Esophagus muscularis mucosa (tissue), 4 donors: ENCODE data around the gene SPAST.

Experiments used
- CTCF ChIP-seq, 3 experiments: fragments of 200-600 bp in 2 of 3; fragments of 450-650 bp in 1 of 3; sonication (generic) in 2 of 3; IDR thresholded peaks; one replicate each; pipeline ENCODE4 v1.5.1; 2017 to 2019; ENCODE audit warnings: antibody characterized with exemption in 3 of 3, mild to moderate bottlenecking in 2 of 3, moderate library complexity in 1 of 3
- EP300 ChIP-seq: sonication (generic); formaldehyde crosslinking; IDR thresholded peaks from one replicate; pipeline ENCODE4 v1.6.1; 2017; ENCODE audit warnings: antibody characterized with exemption
- POLR2A ChIP-seq: fragments of 450-650 bp; IDR thresholded peaks from one replicate; pipeline ENCODE4 v1.6.1; 2017; ENCODE audit warnings: antibody characterized with exemption, moderate library complexity, mild to moderate bottlenecking, low read depth
- POLR2AphosphoS5 ChIP-seq, 2 donors: sonication (generic); formaldehyde crosslinking; IDR thresholded peaks; one replicate each; pipeline ENCODE4 v1.6.1; 2017; ENCODE audit warnings: antibody characterized with exemption in 2 of 2

- no peak for TF ChIP-seq CTCF (IDR thresholded peaks at IDR 0.05)
- no peak for TF ChIP-seq POLR2A
- TF ChIP-seq POLR2AphosphoS5 (IDR thresholded peaks at IDR 0.05): no peak
- TF ChIP-seq EP300: no peak
Observed at GRCh38 chr2:32060266-32060665, 3.1 kb upstream of the SPAST start.
